GM19463 (cell line): ENCODE results near the gene RHBDL3.

Experiments used
- ATAC-seq: cut with Tn5 transposase; IDR thresholded peaks from one replicate; pipeline ENCODE4 v1.9.1; 2021; ENCODE audit warnings: mild to moderate bottlenecking, moderate library complexity; ENCODE audit not compliant: unreplicated experiment

The RHBDL3 gene

GRCh38 chr17:32266389-32267301, 1.0 kb downstream of the RHBDL3 start:
- ATAC-seq, result no peak

- no peak for ATAC-seq
Measured at GRCh38 chr17:32267690-32268205, 2.1 kb downstream of the RHBDL3 start.

- no peak for ATAC-seq
Measured at GRCh38 chr17:32268734-32269288, 3.2 kb downstream of the RHBDL3 start.

- ATAC-seq, result no peak
Measured at GRCh38 chr17:32269377-32269776, 3.7 kb downstream of the RHBDL3 start.

GRCh38 chr17:32271844-32272243, 6.2 kb downstream of the RHBDL3 start:
- no peak for ATAC-seq

GRCh38 chr17:32274101-32274500, 8.5 kb downstream of the RHBDL3 start:
- no peak for ATAC-seq

- ATAC-seq, result no peak
Measured at GRCh38 chr17:32274643-32275042, 9.0 kb downstream of the RHBDL3 start.

GRCh38 chr17:32275060-32276042, 9.7 kb downstream of the RHBDL3 start:
- ATAC-seq, result no peak

- peak; percentile 60 for ATAC-seq
Measured at GRCh38 chr17:32276171-32276601, 10.6 kb downstream of the RHBDL3 start.

GRCh38 chr17:32277284-32277683, 11.7 kb downstream of the RHBDL3 start:
- ATAC-seq, result no peak

GRCh38 chr17:32278815-32279214, 13.2 kb downstream of the RHBDL3 start:
- no peak for ATAC-seq

- no peak for ATAC-seq
Measured at GRCh38 chr17:32279891-32280716, 14.5 kb downstream of the RHBDL3 start.

- no peak for ATAC-seq
Measured at GRCh38 chr17:32281011-32281451, 15.4 kb downstream of the RHBDL3 start.

- no peak for ATAC-seq
Measured at GRCh38 chr17:32283745-32284201, 18.1 kb downstream of the RHBDL3 start.

GRCh38 chr17:32285306-32285705, 19.7 kb downstream of the RHBDL3 start:
- no peak for ATAC-seq

- no peak for ATAC-seq
Measured at GRCh38 chr17:32285746-32286517, 20.3 kb downstream of the RHBDL3 start.

GRCh38 chr17:32286518-32286900, 20.9 kb downstream of the RHBDL3 start:
- ATAC-seq, result no peak

GRCh38 chr17:32287804-32288511, 22.3 kb downstream of the RHBDL3 start:
- no peak for ATAC-seq
